Esophagus mucosa (tissue), 1 donor: Measurements from ENCODE around the gene ZNF394. TPM values are rescaled to one million over a fixed set of nuclear protein-coding genes. Genes with fewer than 3 reads are reported as not detected.
A peak's percentile ranks its signal among the peaks of the same experiment; 100 is the strongest.
"Not testable (repeated sequence)": the region's sequence is repeated elsewhere in the genome, so short reads cannot be mapped to it uniquely, and the experiment has no call there.

Source experiments
- ATAC-seq: fragments of 200-7000 bp; cut with Tn5 transposase; one replicate; pipeline ENCODE4 v1.9.1; 2020
- total RNA-seq: library from RNA; stranded (reverse); gene quantifications from one replicate; pipeline ENCODE4 v1.2.4, GENCODE V29; 2023
- donor health status: DM: yes; HTN: yes; CAD: no.

The ZNF394 gene
- total RNA-seq, result 15.4 TPM

DNA sequence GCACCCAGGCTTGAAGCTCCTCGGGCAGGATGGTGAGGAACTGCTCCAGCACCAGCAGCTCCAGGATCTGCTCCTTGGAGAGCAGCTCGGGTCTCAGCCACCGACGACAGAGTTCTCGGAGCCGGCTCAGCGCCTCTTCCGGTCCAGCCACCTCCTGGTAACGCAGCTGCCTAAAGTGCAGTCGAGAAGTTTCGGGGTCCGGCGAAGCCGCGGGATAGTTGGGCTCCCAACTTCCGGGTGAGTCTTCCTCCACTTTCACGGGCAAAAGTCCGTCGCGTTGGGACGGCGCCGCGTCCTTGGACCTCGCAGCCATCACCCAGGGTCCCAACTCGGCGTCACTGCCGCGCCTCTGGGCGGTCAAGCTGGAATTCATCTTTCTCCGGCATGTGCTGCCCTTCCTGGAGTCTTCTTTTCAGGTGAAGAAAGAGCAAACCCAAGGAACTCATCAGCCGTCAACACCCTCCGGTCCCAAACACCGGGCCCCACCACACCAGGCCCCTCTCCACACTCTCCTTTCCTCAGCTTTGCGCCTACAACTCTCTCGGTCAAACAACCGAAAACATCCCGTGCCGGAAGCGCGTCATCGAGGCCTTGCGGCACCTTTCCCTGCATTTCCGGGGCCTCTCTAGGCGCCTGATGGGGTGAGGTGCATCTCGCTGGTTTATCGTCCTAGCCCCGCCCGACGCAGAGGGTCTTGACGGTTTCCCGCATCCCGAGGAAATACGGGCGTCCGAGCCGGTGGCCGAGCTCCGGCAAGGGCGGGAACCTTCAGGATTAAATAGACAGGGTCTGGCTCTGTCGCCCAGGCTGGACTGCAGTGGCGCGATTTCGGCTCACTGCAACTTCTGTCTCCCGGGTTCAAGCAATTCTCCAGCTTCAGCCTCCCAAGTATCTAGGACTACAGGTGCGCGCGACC, at the start of gene ZNF394:
Gene ZNF394, minus strand, starts transcription at position 561 of the 916 bp plus-strand sequence. Its CDS starts 188 bp downstream, at position 373.
- ATAC-seq, result peak; percentile 63

GRCh38 chr7:99549545-99549944, 49.5 kb upstream of the ZNF394 start:
- ATAC-seq, result not testable (repeated sequence)

DNA sequence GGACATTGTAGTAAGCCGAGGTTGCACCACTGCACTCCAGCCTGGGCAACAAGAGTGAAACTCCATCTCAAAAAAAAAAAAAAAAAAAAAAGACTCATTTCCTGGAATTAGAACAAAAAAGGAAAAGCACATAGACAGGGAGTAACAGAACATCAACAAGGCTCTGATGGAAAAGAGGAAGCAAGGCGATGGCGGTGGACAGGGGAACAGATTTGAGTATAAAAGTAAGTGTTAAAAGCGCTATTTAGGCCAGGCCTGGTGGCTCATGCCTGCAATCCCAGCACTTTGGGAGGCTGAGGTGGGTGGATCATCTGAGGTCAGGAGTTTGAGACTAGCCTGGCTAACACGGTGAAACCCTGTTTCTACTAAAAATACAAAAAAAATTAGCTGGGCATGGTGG, 45.2 kb upstream of the ZNF394 start:
- ATAC-seq, result not testable (repeated sequence)

- no peak for ATAC-seq
Measured at GRCh38 chr7:99543916-99544315, 43.8 kb upstream of the ZNF394 start.

DNA sequence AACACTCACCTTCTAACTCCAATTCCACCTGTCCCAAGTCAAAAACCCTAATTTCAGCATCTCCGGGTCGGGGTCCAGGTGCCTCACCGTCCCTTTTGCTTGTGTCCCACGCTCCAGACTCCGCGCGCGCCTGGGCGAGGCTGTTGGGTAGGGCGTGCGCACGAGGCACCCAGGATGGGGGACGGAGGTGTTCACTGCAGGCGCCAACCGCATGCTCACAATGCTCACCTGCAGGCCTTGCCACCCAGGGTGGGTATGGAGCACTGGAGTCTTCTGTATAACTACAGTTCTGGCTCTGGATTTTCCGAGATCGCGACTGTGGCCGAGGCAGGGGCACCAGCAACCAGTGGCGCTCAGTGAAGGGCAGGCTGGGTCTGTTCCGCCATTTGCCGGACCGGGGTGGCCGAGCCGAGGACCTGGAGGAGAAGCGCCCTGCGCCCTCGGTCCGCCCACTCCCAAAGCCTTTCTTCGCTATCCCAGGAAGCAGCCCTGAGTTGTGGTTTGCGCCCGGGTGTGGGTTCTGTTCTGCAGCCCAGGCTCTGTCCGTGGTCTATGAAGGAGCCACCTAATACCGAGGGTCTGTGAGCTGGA, 43.1 kb upstream of the ZNF394 start:
- ATAC-seq, result peak; percentile 22

DNA sequence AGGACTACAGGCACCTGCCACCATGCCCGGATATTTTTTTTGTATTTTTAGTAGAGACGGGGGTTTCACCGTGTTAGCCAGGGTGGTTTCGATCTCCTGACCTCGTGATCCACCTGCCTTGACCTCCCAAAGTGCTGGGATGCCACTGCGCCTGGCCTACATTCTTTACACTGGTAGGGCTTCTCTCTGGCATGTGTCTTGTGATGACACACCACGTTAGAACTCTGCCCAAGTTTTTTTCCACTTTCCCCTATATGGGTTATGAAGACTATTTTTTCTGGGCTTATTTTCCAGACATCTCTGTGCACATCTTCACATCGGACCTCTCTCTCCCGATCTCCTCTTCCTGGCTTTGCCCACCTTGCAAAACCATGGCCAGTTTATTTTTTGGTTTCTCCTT, 41.1 kb upstream of the ZNF394 start:
- no peak for ATAC-seq

GRCh38 chr7:99540542-99540941, 40.5 kb upstream of the ZNF394 start:
- ATAC-seq, result no peak

GRCh38 chr7:99539213-99539811, 39.2 kb upstream of the ZNF394 start:
- no peak for ATAC-seq

GRCh38 chr7:99535667-99536066, 35.6 kb upstream of the ZNF394 start:
- no peak for ATAC-seq

- no peak for ATAC-seq
Measured at GRCh38 chr7:99531354-99531765, 31.3 kb upstream of the ZNF394 start.

DNA sequence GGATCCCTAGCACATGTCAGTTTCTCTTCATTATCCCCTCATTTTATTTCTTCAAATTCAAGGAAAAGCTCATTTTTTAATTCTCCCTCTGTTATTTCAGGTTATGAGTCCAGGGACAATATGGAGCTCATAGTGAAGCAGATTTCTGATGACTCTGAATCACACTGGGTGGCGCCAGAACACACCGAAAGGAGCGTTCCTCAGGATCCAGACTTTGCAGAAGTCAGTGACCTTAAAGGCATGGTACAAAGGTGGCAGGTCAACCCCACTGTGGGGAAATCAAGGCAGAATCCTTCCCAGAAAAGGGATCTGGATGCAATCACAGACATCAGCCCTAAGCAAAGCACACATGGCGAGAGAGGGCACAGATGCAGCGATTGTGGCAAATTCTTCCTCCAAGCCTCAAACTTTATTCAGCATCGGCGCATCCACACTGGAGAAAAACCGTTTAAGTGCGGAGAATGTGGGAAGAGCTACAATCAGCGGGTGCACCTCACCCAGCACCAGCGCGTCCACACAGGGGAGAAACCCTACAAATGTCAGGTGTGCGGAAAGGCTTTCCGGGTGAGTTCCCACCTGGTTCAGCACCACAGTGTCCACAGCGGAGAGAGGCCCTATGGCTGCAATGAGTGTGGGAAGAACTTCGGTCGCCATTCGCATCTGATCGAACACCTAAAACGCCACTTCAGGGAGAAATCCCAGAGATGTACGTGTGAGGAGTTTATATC, 25.8 kb upstream of the ZNF394 start:
- ATAC-seq, result peak; percentile 66

DNA sequence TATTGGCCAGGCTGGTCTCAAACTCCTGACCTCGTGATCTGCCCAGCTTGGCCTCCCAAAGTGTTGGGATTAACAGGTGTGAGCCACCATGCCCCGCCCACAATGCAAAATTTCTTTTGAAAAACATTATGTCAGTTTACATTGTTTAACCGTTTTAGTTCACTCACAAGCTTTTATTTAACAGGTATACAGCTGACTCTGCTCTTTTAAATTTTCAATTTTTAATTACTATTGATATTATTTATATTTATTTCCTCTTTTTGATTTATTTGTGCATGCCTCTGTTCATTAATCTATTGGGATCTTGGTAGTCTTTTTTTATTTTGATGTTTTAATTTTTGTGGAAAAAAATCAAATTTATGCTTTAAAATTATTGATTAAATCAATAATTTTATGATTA, 21.3 kb upstream of the ZNF394 start:
- no peak for ATAC-seq

DNA sequence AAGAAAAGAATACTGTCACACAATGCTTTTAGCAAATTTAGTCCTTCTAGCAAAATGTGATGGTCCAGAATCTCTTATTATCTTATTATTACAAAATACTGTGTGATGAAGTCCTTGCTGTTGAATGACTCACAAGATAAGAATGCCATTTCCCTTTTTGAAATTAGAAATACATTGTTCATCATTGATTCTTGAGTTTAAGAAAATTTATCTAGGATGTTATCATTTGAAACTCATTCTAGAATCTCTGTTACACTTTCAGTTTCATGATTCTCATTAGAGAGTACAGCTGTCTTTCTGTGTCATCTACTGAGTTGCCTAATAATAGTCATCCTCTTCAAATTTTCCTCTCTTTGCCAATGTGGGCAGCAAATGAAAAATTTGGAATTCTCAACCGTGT, 14.0 kb upstream of the ZNF394 start:
- ATAC-seq, result no peak

GRCh38 chr7:99505324-99505662, 5.2 kb upstream of the ZNF394 start:
- no peak for ATAC-seq

DNA sequence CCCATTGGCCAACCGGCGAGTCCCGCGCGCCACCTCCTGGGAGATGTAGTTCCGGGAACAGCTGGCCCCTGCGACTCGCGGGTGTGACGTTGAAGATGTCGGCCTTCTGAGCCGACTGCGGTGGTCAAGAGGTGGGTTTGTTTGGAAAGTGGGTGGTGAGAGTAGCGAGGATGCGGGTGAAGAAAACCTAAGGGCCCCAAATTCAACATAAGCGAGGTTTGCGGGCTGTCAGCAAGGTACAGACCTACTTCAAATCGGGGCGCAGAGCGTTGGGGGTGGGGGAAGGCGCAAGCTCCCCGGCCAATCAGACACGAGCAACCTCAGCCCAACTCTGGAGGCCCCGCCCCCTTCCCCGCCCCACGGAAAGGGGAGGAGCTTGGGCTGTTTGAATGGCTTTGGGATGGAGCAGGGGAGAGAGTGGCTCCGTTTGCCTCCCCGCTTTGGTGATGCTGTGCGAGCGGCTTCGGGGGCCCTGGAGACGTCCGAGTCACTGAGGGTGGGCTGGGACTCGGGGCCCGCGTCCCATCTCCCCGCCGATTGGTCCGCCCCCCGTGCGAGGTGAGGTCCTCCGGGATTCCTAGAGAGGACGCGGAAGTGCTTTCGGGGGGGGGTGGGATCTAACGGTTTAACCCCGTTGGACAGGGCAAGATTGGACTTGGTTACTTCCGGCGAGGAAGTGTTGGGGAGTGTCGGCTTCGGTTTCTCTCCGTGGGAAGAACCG, 4.7 kb upstream of the ZNF394 start, which contains the start of gene ZKSCAN5:
Gene ZKSCAN5, plus strand, starts transcription at position 60 of the 721 bp plus-strand sequence. CDS start 1,383 bp downstream, outside the sequence.
- peak; percentile 95 for ATAC-seq

GRCh38 chr7:99504281-99504602, 4.2 kb upstream of the ZNF394 start:
- peak; percentile 93 for ATAC-seq

- not testable (repeated sequence) for ATAC-seq
Measured at GRCh38 chr7:99501236-99501635, 1.2 kb upstream of the ZNF394 start.

DNA sequence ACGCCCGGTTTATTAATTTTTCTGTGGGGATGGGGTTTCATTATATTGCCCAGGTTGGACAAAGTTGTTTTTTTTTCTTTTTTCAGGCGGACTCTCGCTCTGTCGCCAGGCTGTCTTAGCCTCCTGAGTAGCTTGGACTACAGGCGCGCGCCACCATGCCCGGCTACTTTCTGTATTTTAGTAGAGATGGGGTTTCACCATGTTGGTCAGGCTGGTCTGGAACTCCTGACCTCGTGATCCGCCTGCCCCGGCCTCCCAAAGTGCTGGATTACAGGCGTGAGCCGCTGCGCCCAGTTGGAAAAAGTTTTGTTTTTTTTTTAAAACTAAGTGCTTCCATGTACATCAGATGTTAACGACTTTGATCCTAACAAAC, 542 bp upstream of the ZNF394 start:
- ATAC-seq, result no peak

DNA sequence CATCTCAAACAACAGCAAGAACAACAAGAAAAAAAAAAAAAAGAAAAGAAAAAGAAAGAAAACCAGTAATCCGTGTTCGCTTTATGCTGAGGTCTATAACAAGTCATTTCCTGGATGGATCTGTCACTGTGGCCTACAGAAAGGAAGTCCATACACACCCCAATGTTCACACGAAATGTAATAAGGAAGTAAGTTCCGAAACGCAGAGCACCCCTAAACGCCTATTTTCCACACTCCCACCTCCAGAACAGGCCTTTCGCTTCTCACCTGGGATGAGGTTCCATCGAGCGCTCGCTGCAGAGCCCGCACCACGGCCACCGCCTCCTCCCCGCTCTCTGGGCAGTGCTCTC, 735 bp downstream of the ZNF394 start:
- ATAC-seq, result peak; percentile 61

DNA sequence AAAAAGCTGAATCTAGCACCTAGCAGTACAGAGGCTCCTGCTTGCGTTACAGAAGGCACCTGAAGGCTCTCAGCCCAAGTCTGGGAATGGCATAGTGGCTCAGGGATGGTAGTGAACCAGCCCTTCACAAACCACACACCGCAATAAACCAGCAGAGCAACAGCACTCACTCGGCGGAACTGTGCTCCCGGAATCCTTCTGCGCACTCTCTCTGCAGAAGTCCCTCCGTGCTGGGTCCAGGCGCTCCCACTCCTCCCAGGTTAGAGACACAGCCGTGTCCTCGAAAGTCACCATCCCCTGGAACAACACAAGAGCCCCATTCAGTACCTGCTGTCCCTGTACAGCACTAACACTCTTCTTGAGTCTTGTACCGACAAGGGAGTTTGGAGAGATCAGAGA, 1.5 kb downstream of the ZNF394 start:
- peak; percentile 7 for ATAC-seq

GRCh38 chr7:99497766-99498545, 2.1 kb downstream of the ZNF394 start:
- ATAC-seq, result no peak

GRCh38 chr7:99493823-99494222, 6.3 kb downstream of the ZNF394 start:
- ATAC-seq, result no peak
